HG03045 (cell line): Measurements from ENCODE around the gene TTLL9.
A peak's percentile ranks its signal among the peaks of the same experiment; 100 is the strongest.

ENCODE experiments used
- ATAC-seq: cut with Tn5 transposase; IDR thresholded peaks from one replicate; pipeline ENCODE4 v1.9.1; 2021; ENCODE audit warnings: mild to moderate bottlenecking, moderate library complexity; ENCODE audit not compliant: unreplicated experiment

TTLL9 gene

DNA sequence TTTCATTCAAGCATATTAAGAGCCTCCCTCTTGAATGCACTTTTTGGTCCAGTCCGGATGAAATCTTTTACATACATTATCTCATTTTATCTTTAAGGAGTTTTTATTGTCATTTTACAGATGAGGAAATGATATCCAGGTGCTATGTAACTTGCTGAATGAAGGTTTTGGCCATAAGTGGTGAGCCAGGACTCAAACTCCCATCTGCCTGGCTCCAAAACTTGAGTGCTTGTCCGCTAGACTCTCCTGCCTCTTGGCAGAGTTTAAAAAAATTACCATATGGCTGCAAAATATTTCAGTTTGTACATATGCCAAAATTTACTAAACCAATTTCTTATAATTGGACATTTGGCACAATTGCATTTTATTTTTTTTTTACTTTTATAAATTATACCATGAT, 69.2 kb downstream of the TTLL9 start:
- ATAC-seq, result no peak

GRCh38 chr20:31943052-31943471, 72.6 kb downstream of the TTLL9 start:
- no peak for ATAC-seq

DNA sequence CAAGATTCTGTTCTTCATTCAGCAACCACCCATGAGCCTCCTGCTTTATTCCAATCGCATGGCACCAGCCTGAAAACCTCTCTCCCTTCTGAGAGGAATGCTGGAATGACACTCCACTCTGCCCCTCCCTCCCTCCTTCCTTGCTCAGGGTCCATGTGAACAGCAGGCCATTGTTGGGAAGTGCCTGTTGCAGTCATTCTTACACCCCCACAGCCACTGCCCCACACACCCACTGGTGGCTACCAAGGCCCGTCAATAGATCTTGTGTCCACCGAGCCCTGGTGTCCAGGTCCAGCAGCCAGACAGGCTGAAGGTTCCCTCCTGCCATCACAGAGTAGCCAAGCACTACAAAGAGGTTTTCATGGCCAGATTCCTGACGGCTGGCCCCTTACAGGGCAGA, 74.9 kb downstream of the TTLL9 start:
- ATAC-seq, result no peak

GRCh38 chr20:31945785-31946184, 75.4 kb downstream of the TTLL9 start:
- ATAC-seq, result no peak

GRCh38 chr20:31948008-31948407, 77.6 kb downstream of the TTLL9 start:
- no peak for ATAC-seq

GRCh38 chr20:31949877-31950646, 79.6 kb downstream of the TTLL9 start:
- no peak for ATAC-seq

GRCh38 chr20:31951203-31951529, 80.7 kb downstream of the TTLL9 start:
- no peak for ATAC-seq

DNA sequence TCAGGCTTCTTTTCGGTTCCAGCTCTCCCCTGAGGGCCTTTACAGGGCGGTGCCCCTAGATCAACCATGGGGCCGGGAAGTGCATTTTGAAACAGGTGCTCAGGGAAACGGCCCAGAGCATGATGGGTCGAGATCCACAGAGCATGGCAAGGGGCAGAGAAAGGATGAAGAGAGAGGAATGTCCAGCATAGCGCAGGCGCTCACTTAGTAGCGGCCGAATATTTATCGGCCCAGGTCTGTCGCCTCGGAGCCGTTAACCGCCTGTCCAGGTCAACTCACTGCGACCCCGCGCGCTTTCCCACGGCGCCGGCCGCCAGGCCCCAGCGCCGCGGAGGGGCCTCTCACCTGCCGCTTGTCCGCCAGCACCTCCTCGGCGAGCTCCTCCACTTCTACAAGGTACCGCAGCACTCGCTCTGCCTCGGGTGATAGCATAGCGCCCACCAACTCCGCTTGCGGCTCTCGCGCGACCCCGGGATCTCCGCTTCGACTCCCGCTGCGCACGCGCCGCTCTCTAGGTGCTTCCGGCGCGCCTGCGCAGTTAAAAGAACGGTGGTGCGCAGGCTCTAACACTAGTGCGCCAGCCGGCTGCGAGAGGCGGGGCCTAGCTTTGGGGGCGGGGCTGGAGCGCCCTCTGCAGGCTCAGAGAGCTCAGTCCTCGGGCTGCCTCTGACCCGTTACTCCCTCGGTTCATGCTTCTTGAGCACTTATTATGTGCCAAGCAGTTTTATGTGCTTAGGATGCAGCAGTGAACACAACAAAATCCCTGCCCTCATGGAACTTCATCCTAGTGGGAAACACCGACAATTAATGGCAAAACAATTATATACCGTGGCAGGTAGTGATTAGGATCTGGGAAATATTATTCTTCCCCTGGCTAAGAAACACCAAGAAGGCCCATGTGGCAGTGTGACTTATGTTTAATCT, 81.4 kb downstream of the TTLL9 start, which contains the start of gene PDRG1:
TSS of gene PDRG1 (minus strand) at position 517 of the 924 bp plus-strand sequence. CDS start at position 432, 85 bp downstream.
- peak; percentile 90 for ATAC-seq

- ATAC-seq, result no peak
Observed at GRCh38 chr20:31953556-31954148, 83.2 kb downstream of the TTLL9 start.

DNA sequence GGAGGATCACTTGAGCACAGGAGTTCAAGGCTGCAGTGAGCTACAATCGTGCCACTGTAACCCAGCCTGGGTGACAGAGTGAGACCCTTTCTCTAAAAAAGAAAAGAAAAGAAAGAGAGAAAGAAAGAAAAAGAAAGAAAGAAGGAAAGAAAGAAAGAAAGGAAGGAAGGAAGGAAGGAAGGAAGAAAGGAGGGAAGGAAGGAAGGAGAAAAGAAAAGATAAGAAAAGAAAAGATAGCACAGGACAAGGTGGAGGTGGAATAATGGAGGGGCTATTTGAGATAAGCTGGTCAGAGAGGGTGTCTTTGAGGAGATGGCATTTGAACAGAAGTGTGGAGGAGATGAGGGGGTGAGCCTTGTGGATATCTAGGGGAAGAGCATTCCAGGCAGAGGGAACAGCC, 84.1 kb downstream of the TTLL9 start:
- no peak for ATAC-seq

DNA sequence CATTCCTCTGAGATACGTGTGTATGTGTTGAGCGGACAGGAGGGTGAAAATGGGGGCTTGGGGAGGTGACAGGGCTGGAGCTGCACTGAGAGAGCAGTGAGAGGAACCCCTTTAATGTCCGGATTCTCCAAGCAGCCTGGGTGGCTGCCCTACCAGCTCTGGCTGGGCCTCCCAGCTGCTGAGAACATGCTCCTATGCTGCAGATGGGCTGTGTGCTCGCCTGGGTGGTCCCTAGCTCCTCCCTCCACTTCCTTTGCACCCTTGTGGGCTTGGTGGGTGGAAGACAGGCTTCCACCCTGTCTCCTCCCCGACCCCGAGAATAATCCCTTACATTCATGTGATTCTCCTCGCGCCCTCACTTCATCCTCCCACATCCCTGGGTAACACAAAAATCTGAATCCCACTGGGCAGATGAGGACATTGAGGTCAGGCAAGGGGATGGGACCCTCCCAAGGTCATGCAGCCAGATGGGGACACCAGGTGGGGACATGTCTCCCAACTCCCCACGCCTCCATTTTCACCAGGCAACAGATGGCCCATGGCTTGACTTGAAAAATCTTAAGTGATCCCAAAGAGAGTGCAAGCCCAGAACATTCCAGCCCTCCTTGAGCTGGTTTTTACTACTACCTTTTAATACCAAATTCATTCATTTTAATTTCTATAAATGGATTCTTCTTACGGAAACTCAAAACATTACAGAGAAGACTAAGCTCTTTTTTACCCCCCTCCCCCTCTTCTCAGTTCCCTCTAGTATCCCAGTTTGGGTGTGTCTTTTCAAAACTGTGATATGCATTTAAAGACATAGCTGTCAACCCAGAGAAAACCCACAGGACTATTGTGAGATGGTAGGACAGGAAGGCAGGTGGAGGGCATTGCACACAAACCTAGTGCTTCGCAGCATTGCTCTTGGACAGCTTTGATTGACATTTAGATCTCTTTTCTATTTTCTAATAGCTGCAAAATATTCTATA, 86.4 kb downstream of the TTLL9 start:
- ATAC-seq, result no peak

GRCh38 chr20:31962761-31963160, 92.3 kb downstream of the TTLL9 start:
- no peak for ATAC-seq

DNA sequence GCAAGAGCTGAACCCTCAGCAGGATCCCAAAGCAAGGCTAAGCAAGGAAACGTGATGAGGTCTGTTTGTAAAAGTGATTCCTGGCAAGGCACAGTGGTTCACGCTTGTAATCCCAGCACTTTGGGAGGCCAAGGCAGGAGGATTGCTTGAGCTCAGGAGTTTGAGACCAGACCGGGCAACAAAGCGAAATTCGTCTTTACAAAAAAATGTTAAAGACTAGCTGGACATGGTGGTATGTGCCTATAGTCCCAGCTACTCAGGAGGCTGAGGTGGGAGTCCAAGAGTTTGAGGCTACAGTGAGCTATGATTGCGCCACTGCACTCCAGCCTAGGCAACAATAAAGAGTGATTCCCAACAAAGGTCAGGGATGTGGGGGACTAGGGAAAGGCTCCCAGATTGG, 93.5 kb downstream of the TTLL9 start:
- ATAC-seq, result no peak

- no peak for ATAC-seq
Observed at GRCh38 chr20:31966991-31967655, 96.7 kb downstream of the TTLL9 start.

DNA sequence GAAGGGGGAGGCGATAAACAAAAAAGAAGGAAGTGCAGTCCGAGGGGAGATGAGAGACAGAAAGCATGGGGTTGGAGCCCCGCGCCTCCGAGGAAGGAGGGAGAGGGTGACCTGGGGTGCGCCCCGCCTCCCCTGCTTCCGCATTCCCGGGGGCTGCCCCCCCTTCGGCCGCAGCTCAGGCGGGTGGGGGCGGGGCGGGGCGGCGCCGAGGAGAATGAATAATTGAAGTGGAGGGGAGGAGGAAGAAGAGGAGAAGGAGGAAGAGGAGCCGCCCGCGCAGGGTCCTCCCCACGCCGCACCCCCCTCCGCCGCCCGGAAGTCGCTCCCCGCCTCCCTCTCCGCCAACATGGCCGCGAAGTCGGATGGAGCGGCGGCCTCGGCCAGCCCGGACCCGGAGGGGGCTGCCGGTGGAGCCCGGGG, 97.4 kb downstream of the TTLL9 start, which contains the start of gene XKR7:
TSS of gene XKR7 (plus strand) at position 322 of the 420 bp plus-strand sequence. CDS start at position 347, 25 bp downstream.
- ATAC-seq, result no peak

DNA sequence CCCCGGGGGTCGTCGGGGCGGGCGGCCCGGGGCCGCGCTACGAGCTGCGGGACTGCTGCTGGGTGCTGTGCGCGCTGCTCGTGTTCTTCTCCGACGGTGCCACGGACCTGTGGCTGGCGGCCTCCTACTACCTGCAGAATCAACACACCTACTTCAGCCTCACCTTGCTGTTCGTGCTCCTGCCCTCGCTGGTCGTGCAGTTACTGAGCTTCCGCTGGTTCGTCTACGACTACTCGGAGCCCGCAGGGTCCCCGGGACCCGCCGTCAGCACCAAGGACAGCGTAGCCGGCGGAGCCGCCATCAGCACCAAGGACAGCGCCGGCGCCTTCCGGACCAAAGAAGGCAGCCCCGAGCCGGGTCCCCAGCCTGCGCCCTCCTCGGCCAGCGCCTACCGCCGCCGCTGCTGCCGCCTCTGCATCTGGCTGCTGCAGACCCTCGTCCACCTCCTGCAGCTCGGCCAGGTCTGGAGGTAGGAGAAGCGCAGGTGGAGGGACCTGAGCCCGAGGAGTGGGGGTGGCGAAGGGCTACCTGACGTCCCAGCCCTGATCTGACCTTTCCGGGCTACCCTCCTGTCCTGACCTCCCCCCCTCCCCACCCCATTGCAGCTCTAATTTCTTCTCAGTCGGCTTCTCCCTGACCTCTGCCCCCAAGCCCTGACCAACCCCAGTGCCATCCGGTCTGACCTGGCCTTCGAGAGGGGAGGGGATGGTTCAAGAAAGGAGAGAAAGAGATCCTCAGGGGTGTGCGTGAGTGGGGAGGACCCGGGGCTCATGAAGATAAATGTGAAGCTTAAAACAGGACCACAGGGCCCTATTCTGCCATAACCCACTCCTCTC, 98.1 kb downstream of the TTLL9 start:
- ATAC-seq, result no peak

GRCh38 chr20:31969991-31970390, 99.6 kb downstream of the TTLL9 start:
- no peak for ATAC-seq

DNA sequence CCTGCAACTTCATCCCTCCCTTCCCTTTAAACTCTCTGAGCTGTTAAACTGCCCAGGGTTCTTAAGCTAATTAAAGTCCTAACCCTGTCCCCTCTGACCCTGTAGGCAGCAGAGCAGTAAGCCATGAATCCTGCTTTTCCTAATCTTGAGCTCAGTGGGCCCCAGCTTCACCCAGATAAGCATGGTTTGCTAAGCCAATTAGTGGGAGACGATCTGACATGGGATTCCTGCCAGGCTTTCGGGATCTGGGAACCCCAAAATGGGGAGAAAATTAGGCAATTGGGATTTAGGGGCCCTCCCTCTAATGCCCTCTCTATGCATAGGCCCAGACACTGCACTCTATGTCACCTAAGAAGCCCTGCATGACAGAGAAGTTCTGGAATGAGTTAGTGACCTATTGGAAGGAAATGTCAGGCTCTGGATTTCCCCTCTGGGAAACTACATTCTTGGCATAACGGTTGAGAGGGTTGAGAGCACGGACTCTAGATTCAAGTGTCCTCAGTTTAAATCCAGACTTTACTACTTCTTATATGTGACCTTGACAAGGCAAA, 102.1 kb downstream of the TTLL9 start:
- no peak for ATAC-seq

- no peak for ATAC-seq
Observed at GRCh38 chr20:31974296-31974695, 103.9 kb downstream of the TTLL9 start.
